Activated T-cell treated with anti-CD3 and anti-CD28 coated beads, Interleukin-2, amount 50 U/mL, for 4 hours (primary cell): Measurements from ENCODE around the gene ACHE. TPM values are rescaled to one million over a fixed set of nuclear protein-coding genes. Genes with fewer than 3 reads are reported as not detected.
"Not testable (repeated sequence)": the region's sequence is repeated elsewhere in the genome, so short reads cannot be mapped to it uniquely, and the experiment has no call there.

Experiments used
- ATAC-seq, 2 donors: fragments of 200-7000 bp; cut with Tn5 transposase; one replicate each; pipeline ENCODE4 v1.10.0; 2021
- DNase-seq: peaks from one replicate; pipeline ENCODE4 v3.0.0-alpha.2; 2020
- H3K27me3 Mint-ChIP-seq: one replicate; pipeline ENCODE4 v1.8.0; 2021; ENCODE audit warnings: low read depth, mixed read lengths
- H3K36me3 Mint-ChIP-seq: one replicate; pipeline ENCODE4 v1.8.0; 2022; ENCODE audit warnings: mixed read lengths; ENCODE audit not compliant: insufficient read depth
- H3K4me1 Mint-ChIP-seq: one replicate; pipeline ENCODE4 v1.8.0; 2021; ENCODE audit warnings: low read depth, mixed read lengths
- H3K4me3 Mint-ChIP-seq: one replicate; pipeline ENCODE4 v1.8.0; 2021; ENCODE audit warnings: mild to moderate bottlenecking, moderate library complexity, mixed read lengths
- H3K9me3 Mint-ChIP-seq: one replicate; pipeline ENCODE4 v1.8.0; 2021; ENCODE audit warnings: mixed read lengths
- total RNA-seq, 3 donors: library from RNA; stranded (reverse); gene quantifications; one replicate each; pipeline ENCODE4 v1.2.1, GENCODE V29; 2021

The ACHE gene
- under 1 TPM; 0.32 to 0.54 (median 0.35) TPM for total RNA-seq

- Mint-ChIP-seq H3K27me3 (peaks cover 56% of the 10 kb centered on the region), H3K9me3 (no peaks in the 10 kb centered on the region), H3K4me1 (peaks cover 12% of the 10 kb centered on the region), H3K4me3 (peak within 1 kb of the TSS; percentile 78), H3K36me3 (no peaks in the 10 kb centered on the region)
- DNase-seq: no peak
- ATAC-seq: peak; percentile 26 to 33
Measured at GRCh38 chr7:100895701-100895955, at the start of gene ACHE. TSS of gene ACHE (minus strand) at chr7:100895888. CDS start at chr7:100894232, 1,656 bp downstream.

DNA sequence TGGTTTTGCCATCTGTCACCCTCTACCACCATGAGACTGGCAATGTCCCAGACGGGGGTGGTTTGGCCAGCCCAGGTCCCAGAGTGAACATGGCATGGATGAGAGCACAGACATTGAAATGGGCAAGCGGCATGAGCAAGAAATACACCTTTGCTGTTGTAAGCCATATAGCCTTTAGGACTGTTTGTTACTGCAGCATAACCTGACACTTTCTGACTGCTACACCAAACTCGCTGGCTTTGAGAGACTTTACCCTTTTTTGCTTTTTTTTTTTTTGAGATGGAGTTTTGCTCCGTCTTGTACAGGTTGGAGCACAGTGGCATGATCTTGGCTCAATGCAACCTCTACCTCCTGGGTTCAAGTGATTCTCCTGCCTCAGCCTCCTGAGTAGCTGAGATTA lies 48.5 kb upstream of the ACHE start:
- Mint-ChIP-seq H3K36me3 (no peaks in the 10 kb centered on the region), H3K9me3 (peaks cover 2% of the 10 kb centered on the region), H3K4me3 (no peak overlapping the region), H3K27me3 (peaks cover 24% of the 10 kb centered on the region), H3K4me1 (no peaks in the 10 kb centered on the region)
- DNase-seq (no peak), ATAC-seq (no peak)

DNA sequence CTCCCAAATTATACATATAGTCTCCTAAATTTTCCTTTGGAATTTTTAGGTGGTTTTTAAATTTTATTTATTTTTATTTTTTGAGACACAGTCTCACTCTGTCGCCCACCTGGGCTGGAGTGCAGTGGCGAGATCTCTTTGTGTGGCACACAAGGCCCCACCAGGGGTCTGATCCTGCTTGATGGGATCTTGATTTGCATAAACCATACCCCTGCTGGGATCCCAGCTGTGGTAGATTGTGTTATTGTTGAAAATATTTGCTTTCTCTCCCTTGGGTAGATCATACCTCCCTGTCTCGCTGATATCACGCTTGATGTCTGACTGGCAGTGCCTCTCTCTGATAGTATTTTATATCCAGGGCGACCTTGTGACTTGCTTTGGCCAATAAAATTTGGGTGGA lies 48.0 kb upstream of the ACHE start:
- Mint-ChIP-seq H3K36me3 (no peaks in the 10 kb centered on the region), H3K9me3 (peaks cover 4% of the 10 kb centered on the region), H3K4me3 (no peak overlapping the region), H3K4me1 (no peaks in the 10 kb centered on the region), H3K27me3 (peaks cover 20% of the 10 kb centered on the region)
- no peak for DNase-seq
- ATAC-seq: no peak

GRCh38 chr7:100942045-100942774 lies 46.5 kb upstream of the ACHE start:
- Mint-ChIP-seq H3K36me3 (no peaks in the 10 kb centered on the region), H3K4me1 (no peaks in the 10 kb centered on the region), H3K4me3 (no peak overlapping the region), H3K9me3 (peaks cover 4% of the 10 kb centered on the region), H3K27me3 (peaks cover 22% of the 10 kb centered on the region)
- ATAC-seq: no peak
- DNase-seq: no peak

GRCh38 chr7:100936167-100936566 lies 40.5 kb upstream of the ACHE start:
- not testable (repeated sequence) for H3K4me3 Mint-ChIP-seq, ATAC-seq, DNase-seq, H3K4me1 Mint-ChIP-seq, H3K36me3 Mint-ChIP-seq
- peaks cover 15% of the 10 kb centered on the region for H3K27me3 Mint-ChIP-seq
- peaks cover 11% of the 10 kb centered on the region for H3K9me3 Mint-ChIP-seq

DNA sequence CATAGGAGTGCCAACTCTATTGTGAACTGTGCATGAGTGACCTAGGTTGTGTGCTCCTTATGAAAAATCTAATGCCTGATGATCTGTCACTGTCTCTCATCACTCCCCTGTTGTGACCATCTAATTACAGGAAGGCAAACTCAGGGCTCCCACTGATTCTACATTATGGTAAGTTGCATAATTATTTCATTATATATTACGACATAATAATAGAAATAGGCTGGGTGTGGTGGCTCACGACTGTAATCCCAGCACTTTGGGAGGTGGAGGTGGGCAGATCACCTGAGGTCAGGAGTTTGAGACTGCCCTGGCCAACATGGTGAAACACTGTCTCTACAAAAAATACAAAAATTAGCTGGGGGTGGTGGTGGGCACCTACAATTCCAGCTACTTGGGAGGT lies 39.7 kb upstream of the ACHE start:
- ATAC-seq: not testable (repeated sequence)

GRCh38 chr7:100933734-100934133 lies 38.0 kb upstream of the ACHE start:
- Mint-ChIP-seq H3K27me3 (peaks cover 15% of the 10 kb centered on the region), H3K4me3 (no peak overlapping the region), H3K4me1 (no peaks in the 10 kb centered on the region), H3K36me3 (no peaks in the 10 kb centered on the region), H3K9me3 (peaks cover 7% of the 10 kb centered on the region)
- DNase-seq: no peak
- no peak for ATAC-seq

More for the DNA sequence above, 39.7 kb upstream of the ACHE start:
- peaks cover 15% of the 10 kb centered on the region for H3K27me3 Mint-ChIP-seq
- H3K9me3 Mint-ChIP-seq: peaks cover 11% of the 10 kb centered on the region
- H3K4me1 Mint-ChIP-seq, DNase-seq, H3K4me3 Mint-ChIP-seq, H3K36me3 Mint-ChIP-seq: not testable (repeated sequence)

- H3K36me3 Mint-ChIP-seq: no peaks in the 10 kb centered on the region
- no peaks in the 10 kb centered on the region for H3K4me1 Mint-ChIP-seq
- H3K4me3 Mint-ChIP-seq: no peak overlapping the region
- DNase-seq: no peak
- H3K9me3 Mint-ChIP-seq: peaks cover 7% of the 10 kb centered on the region
- ATAC-seq: no peak
- peaks cover 8% of the 10 kb centered on the region for H3K27me3 Mint-ChIP-seq
Measured at GRCh38 chr7:100929808-100930174, 34.1 kb upstream of the ACHE start.

GRCh38 chr7:100923616-100924015 lies 27.9 kb upstream of the ACHE start:
- not testable (repeated sequence) for H3K4me3 Mint-ChIP-seq, H3K9me3 Mint-ChIP-seq, DNase-seq, H3K36me3 Mint-ChIP-seq, ATAC-seq, H3K4me1 Mint-ChIP-seq
- peaks cover 18% of the 10 kb centered on the region for H3K27me3 Mint-ChIP-seq

GRCh38 chr7:100921039-100921438 lies 25.4 kb upstream of the ACHE start:
- Mint-ChIP-seq H3K9me3 (no peaks in the 10 kb centered on the region), H3K4me3 (no peak overlapping the region), H3K27me3 (peaks cover 27% of the 10 kb centered on the region), H3K4me1 (no peaks in the 10 kb centered on the region), H3K36me3 (no peaks in the 10 kb centered on the region)
- DNase-seq (no peak), ATAC-seq (no peak)

- not testable (repeated sequence) for H3K4me1 Mint-ChIP-seq, DNase-seq, ATAC-seq, H3K4me3 Mint-ChIP-seq, H3K9me3 Mint-ChIP-seq, H3K36me3 Mint-ChIP-seq
- H3K27me3 Mint-ChIP-seq: peaks cover 27% of the 10 kb centered on the region
Measured at GRCh38 chr7:100919779-100920437, 24.2 kb upstream of the ACHE start.

DNA sequence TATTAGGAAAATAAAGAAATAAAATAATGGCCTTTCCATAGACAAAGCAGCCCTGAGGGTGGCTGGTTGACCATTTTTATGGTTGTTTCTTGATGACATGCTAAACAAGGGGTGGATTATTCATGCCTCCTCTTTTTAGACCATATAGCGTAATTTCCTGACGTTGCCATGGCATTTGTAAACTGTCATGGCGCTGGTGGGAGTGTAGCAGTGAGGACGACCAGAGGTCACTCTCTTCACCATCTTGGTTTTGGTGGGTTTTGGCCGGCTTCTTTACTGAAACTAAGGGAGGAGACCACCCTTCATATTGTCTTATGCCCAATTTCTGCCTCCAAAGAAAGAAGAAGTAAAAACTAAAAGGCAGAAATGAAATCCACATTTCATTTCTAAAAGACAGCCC lies 23.6 kb upstream of the ACHE start:
- H3K9me3 Mint-ChIP-seq, H3K4me3 Mint-ChIP-seq, ATAC-seq, H3K4me1 Mint-ChIP-seq, H3K36me3 Mint-ChIP-seq, DNase-seq: not testable (repeated sequence)
- peaks cover 27% of the 10 kb centered on the region for H3K27me3 Mint-ChIP-seq

DNA sequence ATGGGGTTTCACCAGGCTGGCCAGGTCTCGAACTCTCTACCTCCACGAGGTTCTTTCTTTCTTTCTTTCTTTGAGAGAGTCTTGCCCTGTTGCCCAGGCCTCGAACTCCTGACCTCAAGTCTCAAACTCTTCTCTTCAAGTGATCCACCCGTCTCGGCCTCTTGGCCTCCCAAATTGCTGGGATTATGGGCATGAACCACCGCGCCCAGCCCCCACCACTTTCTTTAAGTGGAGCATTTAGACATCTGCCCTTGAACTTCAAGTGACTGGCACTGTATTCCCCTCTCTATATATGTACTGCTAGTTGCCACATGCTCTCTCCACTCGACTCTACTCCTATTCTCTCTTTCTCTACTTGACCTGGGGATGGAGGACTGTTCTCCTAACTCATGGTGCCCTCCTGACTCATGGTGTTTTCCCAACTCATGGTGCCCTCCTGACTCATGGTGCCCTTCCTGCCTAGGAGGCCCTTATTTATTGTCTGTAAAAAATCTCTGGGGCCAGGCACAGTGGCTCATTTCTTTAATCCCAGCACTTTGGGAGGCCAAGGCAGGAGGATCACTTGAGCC lies 19.3 kb upstream of the ACHE start:
- peak; percentile 28 to 43 for ATAC-seq
- H3K36me3 Mint-ChIP-seq: no peaks in the 10 kb centered on the region
- no peaks in the 10 kb centered on the region for H3K9me3 Mint-ChIP-seq
- H3K4me1 Mint-ChIP-seq: no peaks in the 10 kb centered on the region
- H3K4me3 Mint-ChIP-seq: no peak overlapping the region
- H3K27me3 Mint-ChIP-seq: peaks cover 24% of the 10 kb centered on the region
- no peak for DNase-seq

- Mint-ChIP-seq H3K4me3 (no peak overlapping the region), H3K36me3 (no peaks in the 10 kb centered on the region), H3K9me3 (no peaks in the 10 kb centered on the region), H3K27me3 (peaks cover 24% of the 10 kb centered on the region), H3K4me1 (no peaks in the 10 kb centered on the region)
- ATAC-seq: no peak
- no peak for DNase-seq
Measured at GRCh38 chr7:100914208-100914878, 18.7 kb upstream of the ACHE start.

GRCh38 chr7:100911484-100911883 lies 15.8 kb upstream of the ACHE start:
- ATAC-seq (no peak), DNase-seq (no peak)
- Mint-ChIP-seq H3K27me3 (peaks cover 15% of the 10 kb centered on the region), H3K4me3 (no peak overlapping the region), H3K36me3 (no peaks in the 10 kb centered on the region), H3K9me3 (no peaks in the 10 kb centered on the region), H3K4me1 (no peaks in the 10 kb centered on the region)
